Choroid plexus epithelial cell (primary cell): Measurements from ENCODE around the gene HOXC5.

ENCODE experiments used
- DNase-seq: peaks from one replicate; pipeline ENCODE4 v3.0.0-alpha.2; 2010; ENCODE audit warnings: low read depth
- H3K4me3 ChIP-seq: 2 replicates; pipeline ENCODE4 v1.5.1; 2011; ENCODE audit warnings: low read depth, mild to moderate bottlenecking, control low read depth, low read length, moderate library complexity
- TF ChIP-seq, protein P1 (sequence below): conservative IDR thresholded peaks from 2 replicates; pipeline ENCODE4 v1.5.1; 2011; ENCODE audit warnings: low read depth, mild to moderate bottlenecking, control low read depth, inconsistent platforms, low read length, moderate library complexity

The HOXC5 gene

DNA sequence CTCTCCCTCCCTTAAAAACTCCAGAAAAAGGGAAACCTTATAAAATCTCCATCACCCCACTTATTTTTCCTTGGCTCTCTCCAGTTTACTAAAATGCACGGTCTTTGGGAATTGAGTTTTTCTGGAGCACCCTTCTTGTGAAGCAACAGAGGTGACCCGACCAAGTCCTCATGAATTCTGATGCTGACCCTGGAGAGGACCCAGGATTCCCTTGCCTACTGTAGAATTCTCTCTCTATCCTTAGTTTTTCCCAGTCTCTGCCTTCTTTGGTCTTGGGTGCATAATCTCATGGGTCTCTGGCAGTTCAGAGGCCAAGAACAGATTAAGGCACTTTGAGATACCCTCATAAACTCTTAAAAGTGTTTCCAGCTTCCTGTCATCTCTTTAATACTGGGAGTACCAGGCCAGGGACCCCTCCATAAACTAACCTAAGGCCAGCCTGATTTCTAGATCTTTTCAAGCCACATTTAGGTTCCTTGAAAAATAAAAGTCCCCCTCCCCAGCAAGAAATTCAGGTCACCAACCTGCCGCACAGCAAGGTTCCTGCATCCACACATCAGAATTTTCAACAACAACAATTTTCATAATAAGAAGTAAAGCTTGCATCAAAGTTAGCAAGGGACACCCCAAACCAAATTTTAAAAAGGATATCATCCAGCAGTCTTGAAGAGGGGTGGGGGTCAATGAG, 15.7 kb downstream of the HOXC5 start:
- H3K4me3 ChIP-seq, result no peak overlapping the region
- no peak for DNase-seq
- TF ChIP-seq, protein P1, sequence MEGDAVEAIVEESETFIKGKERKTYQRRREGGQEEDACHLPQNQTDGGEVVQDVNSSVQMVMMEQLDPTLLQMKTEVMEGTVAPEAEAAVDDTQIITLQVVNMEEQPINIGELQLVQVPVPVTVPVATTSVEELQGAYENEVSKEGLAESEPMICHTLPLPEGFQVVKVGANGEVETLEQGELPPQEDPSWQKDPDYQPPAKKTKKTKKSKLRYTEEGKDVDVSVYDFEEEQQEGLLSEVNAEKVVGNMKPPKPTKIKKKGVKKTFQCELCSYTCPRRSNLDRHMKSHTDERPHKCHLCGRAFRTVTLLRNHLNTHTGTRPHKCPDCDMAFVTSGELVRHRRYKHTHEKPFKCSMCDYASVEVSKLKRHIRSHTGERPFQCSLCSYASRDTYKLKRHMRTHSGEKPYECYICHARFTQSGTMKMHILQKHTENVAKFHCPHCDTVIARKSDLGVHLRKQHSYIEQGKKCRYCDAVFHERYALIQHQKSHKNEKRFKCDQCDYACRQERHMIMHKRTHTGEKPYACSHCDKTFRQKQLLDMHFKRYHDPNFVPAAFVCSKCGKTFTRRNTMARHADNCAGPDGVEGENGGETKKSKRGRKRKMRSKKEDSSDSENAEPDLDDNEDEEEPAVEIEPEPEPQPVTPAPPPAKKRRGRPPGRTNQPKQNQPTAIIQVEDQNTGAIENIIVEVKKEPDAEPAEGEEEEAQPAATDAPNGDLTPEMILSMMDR, result no peak

DNA sequence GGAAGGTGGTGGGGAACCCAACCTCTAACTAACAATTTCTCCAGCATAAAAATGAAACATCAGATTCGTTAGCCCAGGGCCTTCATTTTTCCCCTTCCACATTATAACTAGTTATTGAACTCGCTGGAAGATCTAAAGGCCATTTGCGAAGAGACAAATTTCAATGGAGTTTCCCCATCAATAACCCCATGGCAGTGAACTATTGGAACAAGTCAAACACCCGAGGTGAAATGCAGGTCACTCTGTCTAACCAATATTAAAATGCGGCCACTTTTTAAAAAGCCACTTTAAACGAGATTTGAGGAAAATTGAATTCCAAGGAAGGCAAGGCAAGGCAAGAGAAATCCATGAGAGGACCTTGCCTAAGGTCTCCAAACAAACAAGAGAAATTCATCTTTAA, 16.3 kb downstream of the HOXC5 start:
- no peak for DNase-seq
- TF ChIP-seq, protein P1, result no peak
- no peak overlapping the region for H3K4me3 ChIP-seq

DNA sequence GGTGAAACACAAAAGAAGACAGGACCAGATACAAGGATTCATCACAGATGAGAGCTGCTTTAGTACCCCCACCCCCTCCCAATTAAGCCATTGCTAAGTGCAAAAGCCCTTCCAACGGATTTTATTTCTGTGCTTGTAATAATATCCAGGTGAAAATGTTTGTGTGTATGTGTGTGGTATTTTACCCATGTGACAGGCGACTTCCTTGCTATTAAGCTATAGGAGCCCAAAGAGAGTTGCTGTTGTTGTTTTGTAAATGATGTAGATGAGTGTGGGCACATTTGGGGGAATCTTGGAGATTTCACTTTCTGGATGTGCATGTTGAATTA, 17.6 kb downstream of the HOXC5 start:
- DNase-seq, result no peak
- TF ChIP-seq, protein P1, result no peak
- no peak overlapping the region for H3K4me3 ChIP-seq

DNA sequence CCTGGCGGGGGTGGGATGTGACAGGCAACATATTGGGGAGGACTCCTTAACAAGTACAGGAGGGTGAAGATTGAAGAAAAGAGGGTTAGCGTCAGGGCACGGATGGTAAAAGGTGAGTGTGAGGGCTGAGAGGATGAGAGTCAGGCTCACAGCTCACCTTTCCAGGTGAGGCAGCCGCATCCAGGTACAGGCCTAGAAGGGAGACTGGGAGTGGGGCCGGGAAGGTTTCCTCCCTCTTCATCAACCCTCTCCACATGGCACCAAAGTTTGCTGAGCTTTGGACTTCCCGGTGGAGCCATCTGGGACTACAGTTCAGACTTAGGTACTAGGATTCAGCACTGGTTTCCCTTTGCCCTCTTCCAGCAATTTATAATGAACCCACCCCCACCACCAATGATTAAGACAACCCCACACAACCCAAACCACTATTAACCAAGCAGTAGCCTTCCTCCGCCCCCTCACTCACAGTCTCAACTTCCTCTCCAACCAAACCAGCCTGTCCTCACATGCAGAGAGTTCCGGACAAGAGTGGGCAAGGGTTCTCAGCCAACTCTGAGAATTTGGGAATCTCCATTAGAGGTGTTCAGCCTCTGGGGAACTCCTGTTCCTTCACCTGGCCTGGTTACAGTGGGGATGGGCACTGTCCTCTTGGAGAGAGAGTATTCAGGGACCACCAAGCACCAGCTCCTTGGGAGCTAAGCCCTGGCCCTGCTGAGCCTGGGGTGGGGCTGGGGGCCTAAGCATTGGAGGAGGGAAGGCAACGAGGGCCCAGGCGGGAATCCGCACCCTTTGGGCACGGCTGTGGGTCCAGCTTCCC, 18.4 kb downstream of the HOXC5 start:
- no peak for DNase-seq
- TF ChIP-seq, protein P1, result no peak
- H3K4me3 ChIP-seq, result no peak overlapping the region

DNA sequence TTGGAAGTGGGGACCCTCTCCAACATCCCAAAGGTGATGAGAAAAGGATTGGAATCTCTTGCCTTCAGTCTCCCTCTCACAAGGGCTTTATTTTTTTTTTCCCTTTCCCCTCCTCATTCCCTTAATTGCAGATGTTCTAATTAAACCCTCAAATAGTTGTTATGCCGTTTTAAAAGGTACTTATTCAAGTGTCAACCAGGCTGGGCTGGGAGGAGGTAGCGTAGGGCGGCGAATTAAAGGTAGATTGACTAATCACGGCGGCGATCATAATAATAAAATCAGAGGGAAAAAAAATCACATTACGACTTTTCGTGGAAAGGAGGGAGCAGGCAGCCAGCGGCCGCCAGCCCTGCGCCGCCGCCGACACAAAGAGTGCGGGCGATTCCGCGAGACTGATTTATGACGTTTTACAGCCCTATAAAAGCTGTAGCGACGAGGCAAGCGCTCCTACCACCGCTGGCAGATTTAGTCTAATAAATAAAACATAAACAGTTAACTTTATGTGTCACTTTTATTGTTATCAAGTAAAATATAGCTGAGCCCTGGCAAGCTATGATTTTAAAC, 19.1 kb downstream of the HOXC5 start:
- DNase-seq, result no peak
- H3K4me3 ChIP-seq, result no peak overlapping the region

DNA sequence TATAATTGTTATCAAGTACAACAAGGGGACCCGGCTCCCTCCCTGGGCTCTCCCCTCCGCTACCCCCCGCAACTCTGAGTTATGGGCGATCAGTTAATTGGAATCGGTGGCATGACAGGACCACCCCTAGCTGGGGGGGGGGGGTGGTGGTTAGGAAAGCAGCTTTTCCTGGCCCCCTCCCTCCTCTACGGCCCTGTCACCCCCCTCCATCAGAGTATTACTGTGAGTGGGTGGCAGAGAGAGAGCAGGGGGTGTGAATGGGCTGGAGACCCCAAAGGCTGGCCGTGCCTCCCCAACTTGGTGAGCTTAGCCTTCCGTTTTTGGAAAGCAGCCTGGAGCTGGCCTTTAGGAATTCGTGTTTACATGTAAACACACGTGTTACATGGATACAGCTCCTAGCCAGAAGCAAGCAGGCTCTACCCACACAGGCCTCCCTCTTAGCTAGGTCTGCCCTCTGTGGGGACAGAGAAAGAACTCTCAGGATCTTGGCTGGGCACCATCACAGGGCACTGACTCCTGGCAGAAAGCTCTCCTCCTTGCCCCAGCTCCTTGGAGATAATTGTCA, 19.7 kb downstream of the HOXC5 start:
- H3K4me3 ChIP-seq, result no peak overlapping the region
- DNase-seq, result no peak
- TF ChIP-seq, protein P1, result no peak

More for the DNA sequence above, 19.1 kb downstream of the HOXC5 start:
- TF ChIP-seq, protein P1, result no peak
